GM19324 (cell line): ENCODE measurements around the gene SARS2.
"Not testable (repeated sequence)": the region's sequence is repeated elsewhere in the genome, so short reads cannot be mapped to it uniquely, and the experiment has no call there.

Experiments
- ATAC-seq: cut with Tn5 transposase; IDR thresholded peaks from one replicate; pipeline ENCODE4 v1.9.1; 2021; ENCODE audit warnings: mild to moderate bottlenecking, moderate library complexity; ENCODE audit not compliant: unreplicated experiment, low FRiP score

The SARS2 gene

GRCh38 chr19:38894968-38895367 lies 35.6 kb downstream of the SARS2 start:
- no peak for ATAC-seq

- ATAC-seq = no peak
Observed at GRCh38 chr19:38893341-38893771, 37.2 kb downstream of the SARS2 start.

GRCh38 chr19:38892841-38893240 lies 37.7 kb downstream of the SARS2 start:
- no peak for ATAC-seq

DNA sequence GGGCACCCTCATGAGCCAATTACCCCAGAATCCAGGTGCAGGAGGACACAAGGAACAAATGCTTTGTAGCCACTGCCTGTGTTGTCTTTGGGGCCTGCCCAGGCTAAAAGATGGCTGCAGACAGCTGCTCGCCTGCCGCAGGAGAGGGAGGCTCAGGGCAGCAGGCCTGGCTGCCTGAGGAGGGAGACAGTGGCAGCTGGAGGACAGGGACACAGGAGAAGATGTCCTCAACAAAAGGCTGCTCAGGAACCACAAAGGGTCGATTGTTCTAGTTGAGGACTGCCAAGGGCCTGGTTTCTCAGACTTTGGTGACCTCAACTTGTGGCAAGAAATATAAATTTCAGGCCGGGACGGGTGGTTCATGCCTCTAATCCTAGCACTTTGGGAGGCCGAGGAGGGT lies 38.8 kb downstream of the SARS2 start:
- ATAC-seq = no peak

- no peak for ATAC-seq
Observed at GRCh38 chr19:38890686-38891085, 39.9 kb downstream of the SARS2 start.

- ATAC-seq = no peak
Observed at GRCh38 chr19:38889803-38890202, 40.8 kb downstream of the SARS2 start.

GRCh38 chr19:38888876-38889275 lies 41.7 kb downstream of the SARS2 start:
- ATAC-seq = no peak

- not testable (repeated sequence) for ATAC-seq
Observed at GRCh38 chr19:38884691-38885090, 45.9 kb downstream of the SARS2 start.

GRCh38 chr19:38883286-38883685 lies 47.3 kb downstream of the SARS2 start:
- no peak for ATAC-seq

- ATAC-seq = no peak
Observed at GRCh38 chr19:38880882-38881609, 49.5 kb downstream of the SARS2 start.

DNA sequence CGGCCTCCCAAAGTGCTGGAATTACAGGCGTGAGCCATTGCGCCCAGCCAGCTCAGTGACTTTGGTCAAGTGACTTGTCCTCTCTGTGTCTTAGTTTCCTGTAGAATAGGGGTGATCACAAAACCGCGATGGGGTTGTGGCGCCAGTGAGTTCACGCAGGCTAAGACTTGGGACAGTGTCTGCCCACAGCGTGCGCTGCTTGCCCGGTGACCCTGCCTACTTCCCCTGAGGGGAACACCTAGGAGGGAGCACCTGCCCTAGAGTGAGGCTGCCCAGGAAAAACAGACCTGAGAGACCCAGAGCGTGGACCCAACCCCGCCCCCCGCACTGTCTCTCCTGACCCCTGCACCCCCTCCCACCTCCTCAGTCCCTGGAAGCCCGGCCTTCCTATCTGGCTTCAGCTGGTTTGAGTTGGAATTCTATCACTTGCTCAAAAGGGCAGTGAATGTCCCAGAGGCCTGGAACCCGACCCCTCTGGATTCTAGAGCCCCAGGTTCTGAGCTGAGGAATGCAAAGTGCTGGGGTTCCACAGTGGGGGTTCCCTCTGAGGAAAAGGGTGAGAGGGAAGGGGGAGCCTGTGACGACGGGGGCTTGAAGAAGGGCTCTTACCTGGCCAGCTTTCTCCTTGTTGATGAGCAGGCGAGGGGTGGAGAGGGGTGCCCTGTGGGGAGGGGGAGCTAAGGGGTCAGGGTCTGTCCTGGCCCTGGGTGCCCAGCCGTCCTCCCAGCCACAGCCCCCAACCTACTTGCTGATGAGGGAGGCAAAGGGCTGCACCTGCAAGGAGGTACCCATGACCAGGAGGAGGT lies 50.3 kb downstream of the SARS2 start:
- ATAC-seq = no peak

DNA sequence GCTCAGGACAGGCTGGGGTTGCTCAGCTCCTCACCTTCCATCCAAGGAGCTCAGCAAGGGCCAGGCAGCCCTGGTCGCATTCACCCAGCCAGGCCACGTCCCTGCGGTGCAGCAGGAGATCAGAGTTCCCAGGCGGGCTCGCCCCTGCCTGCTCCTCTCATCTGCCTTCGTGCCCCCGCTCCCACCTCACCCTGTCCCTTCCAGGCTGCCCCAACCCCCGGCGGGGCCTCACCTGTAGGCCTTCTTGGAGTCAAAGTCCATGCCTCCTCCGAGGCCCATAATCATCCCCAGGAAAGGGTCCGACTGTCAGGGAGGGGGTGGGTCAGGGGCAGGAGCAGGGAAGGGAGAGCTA lies 51.2 kb downstream of the SARS2 start:
- ATAC-seq = no peak

DNA sequence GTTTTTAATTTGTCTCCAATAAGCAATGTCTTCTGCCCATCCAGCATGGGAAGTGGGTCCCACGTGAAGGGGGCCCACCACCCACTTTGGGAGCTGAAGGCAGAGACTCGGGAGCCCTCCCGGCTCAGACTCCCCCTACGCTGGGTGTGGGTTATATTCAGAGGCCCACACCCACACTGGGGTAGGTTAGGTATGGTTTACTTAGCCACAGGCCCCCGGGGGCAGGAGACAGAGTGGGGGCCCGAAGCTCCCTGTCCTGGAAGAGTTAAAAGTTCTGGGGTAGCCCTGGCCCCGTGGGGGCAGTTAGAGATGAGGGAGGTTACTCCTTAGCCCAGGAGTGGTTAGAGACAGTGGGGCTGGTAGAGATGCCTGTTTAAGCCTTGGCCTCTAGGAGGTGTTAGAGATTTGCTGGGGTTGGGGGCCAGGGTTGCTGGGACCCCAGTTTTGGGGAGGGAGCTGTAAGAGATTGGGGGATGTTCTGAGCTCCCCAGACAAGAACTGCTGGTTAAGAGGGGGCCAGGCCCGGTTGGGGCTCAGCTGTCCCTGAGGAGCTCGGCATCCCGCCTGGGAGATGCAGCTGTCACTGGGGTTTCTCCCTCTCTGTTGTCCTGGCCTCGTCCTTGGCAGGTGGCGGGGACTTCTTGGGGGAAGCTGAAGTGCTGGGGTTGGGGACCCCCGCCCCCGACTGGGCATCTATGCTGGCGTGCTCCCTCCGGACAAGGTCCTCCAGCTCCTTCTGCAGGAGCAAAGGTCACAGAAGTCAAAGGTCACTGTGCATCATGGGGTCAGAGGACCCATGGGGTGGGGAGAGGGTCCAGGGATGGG lies 51.8 kb downstream of the SARS2 start:
- ATAC-seq = no peak

DNA sequence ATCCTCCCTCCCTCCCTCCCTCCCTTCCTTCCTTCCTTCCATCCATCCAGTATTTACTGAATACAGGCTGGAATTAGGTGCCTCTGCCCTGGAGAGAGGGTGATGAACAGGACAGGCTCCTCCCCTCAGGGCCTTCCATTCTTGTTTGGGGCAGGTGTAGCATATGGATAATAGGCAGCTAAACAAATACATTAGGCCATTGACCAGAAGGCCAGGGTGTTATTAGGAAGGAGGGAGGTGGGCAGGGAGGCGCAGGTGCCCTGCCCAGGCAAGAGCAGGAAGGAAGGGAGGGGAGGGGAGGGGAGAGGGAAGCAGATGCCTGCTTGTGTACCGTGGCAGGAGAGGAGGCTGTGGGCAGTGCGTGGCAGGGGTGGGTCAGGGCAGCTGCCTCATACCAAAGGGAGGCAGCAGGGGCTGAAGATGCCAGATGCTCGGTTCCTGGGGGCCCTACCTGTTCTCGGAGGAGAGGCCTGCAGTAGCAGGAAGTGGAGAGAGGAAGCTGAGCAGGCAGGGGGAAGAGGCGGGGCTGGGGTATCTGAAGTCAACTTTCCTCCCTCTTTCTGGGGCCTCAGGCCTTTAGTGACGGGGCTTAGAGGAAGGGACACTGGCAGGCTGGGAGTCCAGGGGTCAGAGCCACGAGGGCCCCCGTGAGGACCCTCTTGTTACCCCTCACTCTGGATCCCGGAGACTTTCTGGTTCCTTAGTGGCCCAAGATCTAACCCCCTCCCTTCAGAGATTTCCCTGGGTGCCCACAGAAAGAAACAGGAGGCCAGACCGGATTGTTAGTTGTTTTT lies 52.6 kb downstream of the SARS2 start, which contains the start of gene RINL:
TSS of gene RINL (minus strand) at position 495 of the 794 bp plus-strand sequence. CDS start 1,533 bp downstream, outside the sequence.
- peak; percentile 68 for ATAC-seq

- no peak for ATAC-seq
Observed at GRCh38 chr19:38875656-38876395, 54.7 kb downstream of the SARS2 start.

- ATAC-seq = not testable (repeated sequence)
Observed at GRCh38 chr19:38873400-38873799, 57.2 kb downstream of the SARS2 start.

DNA sequence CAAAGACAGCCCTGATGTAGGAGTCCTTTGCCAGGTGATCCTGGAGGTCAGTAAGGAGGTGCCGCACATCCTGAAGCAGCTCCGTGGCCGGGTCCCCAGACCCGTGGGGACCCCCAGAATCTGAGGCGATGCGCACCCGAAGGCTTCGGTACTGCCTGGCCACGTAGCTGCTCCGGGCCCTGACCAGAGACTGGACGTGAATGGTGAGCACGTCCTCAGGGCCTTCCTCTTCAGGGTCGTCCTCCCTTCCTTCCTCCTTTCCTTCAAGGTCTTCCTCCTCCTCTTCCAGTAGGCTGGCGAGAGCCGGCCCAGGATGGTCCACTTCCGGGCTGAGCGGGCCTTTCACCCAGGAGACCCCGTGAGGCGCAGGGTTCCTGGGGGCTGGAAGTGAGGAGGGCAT lies 60.0 kb downstream of the SARS2 start:
- no peak for ATAC-seq

DNA sequence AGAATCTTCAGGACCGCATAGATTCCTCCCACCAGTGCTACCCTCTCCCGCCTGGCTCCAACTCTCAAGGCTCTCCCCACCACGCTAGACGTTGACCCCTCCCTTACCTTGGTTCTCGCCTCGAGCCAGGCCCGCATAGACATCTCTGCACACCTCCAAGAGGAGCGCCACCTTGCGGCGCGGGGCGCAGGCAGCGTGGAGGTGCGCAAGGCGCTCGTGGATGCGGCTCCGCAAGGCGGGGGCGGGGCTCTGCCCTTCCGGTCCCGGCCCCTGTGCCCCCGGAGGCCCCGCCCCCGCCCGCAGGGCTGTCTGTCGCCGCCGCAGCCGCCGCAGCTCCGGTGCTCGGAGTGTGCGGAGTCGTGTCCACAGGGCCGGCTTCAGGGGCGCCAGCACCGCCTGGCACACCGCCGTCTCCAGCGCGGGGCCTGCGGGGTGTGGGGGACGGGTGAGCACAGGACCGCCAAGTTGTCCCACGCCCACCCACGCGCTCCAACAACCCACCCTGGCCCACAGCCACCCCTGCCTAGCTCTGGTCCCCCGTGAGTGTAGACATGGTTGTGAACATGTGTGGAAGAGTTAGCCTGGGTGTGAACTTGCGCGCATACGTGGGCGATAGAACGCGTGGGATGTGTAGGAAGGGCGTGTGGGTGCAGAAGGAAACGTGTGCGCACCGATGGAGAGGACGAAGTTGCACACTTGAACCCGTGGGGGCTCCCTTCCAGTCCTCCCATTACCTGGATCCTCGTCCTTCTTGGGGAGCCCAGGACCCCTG lies 60.5 kb downstream of the SARS2 start:
- peak; percentile 62 for ATAC-seq
